Stimulated activated CD8-positive, alpha-beta memory T cell treated with anti-CD3 and anti-CD28 coated beads, Interleukin-15, amount 100 ng/mL, for 24 hours (primary cell): Measurements from ENCODE around the gene WNK1.

ENCODE experiments used
- DNase-seq: peaks from one replicate; pipeline ENCODE4 v3.0.0-alpha.2; 2020; ENCODE audit warnings: low read depth

Gene WNK1

GRCh38 chr12:951176-951575 is 198.8 kb downstream of the WNK1 start:
- DNase-seq = no peak

- DNase-seq = no peak
These were observed 201.4 kb downstream of the WNK1 start for GRCh38 chr12:953776-954175.

GRCh38 chr12:954741-955140 is 202.4 kb downstream of the WNK1 start:
- no peak for DNase-seq

GRCh38 chr12:955939-956338 is 203.6 kb downstream of the WNK1 start:
- DNase-seq = no peak

- DNase-seq = no peak
These were observed 206.3 kb downstream of the WNK1 start for GRCh38 chr12:958588-959123.
